ENCODE data around the gene ARHGAP22.

The ARHGAP22 gene

DNA sequence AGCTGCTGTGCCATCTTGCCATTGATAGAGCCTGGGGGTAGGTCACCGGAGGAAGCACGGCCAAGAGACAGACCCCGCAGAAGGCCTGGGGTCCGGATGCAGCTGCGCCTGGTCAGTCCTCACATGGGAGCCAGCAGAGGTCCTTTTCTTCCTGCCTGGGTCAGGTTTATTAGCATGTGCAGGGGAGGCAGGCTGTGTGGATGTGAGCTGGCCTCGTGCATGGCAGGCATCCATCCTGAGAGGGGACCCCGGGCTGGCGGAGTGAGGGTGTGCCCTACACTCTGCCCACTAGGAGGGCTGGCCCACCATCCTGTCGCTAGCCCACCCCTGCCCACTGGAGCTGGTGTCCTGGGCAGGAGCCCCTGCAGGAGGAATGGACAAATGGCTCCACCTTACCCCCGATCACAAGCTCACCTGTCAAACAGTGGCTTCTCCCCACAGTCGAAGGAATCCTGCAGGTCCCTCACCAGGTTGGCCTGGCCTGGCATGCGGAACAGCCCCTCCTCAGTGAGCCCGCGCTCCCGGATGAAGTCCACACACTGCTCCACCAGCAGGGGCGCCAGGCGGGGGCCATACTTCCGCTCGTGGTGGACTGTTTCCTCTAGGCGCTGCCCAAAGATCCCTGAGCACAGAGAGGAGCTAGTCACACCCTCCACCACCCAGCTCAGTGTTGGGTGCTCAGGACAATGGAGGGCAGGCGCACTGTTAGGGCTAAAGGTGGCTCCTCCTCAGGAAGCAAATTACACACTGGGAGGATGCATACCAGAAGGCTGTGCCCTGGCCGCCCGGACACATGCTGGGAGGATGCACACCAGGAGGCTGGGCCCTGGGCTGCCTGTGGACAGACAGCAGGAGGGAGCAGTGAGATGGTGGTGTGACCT, 145.4 kb downstream of the ARHGAP22 start:
- DNase-seq, result no peak

DNA sequence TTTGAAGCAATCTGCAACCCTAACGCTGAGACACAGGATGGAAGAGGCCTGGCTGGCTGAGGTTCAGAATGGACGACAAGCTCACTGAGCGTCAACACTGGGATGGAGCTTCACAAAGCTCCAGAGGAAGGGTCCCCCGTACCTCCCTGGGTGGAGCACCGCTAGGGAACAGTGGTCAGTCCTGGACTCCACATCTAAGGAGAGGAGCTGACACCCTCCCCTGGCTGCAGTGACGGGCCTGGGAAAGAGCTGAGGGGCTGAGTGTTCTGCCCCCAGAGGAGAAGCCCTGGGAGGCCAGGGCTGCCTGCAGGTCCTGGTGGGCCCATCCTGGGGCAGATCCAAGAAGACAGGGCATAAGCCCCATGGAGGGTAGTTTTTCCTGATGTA, 146.2 kb downstream of the ARHGAP22 start:
- no peak for DNase-seq

DNA sequence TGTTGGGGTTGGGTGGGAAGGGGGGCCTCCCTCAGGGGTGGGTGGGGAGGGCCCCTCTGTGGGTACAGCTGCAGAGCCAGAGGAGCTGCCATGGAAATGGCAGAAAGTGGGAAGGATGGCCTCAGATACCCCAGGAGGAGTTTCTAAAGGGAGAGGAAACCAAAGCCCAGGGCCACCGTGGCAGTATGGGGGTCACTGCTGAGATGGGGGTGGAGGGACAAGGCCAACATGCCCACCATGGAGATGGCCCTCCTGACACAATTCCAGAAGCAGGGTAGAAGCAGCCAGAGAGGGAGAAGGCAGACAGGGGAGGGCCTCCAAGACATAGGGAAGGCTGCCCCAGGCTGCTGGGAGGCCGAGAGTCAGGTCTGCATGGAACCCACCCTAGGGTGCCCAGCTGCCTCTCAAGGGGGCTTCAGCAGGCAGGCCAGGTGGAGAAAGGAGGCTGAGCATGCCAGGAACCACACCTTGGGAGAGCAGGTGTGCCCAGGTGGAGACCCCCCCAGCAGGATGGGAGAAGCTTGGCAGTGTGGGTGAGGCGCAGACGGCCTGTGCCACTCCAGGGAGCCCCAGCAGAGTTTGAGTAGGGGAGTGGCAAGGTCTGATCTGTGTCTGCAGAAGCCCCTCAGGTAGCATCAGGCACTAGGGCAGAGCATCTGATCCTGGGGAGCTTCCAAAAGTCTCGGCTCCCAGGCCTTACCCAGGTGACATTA, 146.8 kb downstream of the ARHGAP22 start:
- no peak for DNase-seq

DNA sequence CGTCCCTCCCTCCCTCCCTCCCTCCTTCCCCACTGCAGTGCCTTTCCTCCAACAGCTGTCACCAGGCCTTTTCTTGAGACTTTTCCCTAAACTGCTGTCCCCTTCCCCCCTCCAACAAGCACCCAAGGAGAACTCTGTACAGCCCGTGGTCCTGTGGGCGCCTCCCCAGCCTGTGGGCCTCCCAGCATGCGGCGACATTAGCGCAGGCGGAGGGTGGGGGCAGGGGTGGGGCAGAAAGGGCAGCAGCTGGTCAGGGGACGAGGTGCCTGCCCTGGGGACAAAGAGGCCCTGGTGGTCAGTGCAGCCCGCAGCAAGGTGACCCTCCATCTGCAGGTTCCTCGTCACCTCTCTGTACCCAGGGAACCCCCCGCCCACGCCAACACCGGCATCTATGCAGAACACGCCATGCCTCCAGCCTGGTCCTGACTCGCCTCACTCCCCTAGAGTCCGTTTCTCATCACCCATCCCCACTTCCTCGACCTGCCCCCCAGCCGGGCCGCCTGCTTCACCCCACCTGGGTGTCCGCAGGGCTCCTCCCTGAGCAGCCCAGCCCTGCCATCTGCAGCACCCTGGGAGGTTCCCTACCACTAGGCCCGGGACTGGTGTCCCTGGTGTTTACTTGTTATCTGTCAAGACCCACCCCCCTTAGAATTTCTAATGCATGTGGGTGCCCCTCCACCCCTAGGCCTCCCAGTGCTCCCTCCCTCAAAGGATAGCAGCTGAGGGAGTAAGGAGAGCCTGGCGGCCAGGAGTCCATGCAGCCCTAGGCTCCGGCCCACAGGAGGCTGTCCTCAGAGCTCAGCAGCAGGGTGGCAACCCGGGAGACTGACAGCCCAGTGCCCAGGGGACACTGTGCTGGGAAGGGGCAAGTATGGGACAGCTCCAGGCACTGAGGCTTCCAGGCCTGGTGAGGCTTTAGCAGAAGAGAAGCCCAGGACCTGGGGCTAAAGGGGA, 147.8 kb downstream of the ARHGAP22 start:
- DNase-seq, result no peak

DNA sequence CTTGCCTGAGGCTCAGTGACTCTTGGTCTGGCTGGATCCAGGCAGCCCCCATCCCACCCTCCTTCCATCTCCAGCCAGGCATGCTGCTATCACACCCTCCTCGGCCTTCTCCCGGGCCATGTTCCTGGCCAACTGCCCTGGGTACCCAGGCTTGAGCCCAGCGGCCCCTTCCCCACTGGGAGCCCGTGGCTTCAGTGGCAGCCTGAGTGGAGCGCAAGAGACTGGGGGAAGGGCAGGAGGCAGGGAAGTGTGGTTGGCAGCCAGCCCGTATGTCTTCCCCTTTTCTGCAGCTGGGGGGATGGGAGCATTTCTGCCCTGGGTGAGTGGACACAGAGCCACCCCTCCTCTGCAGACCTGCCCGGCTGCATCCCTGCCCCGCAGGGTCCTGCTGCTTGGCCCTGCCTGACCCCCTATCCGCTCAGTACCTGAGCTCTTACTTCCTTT, 148.5 kb downstream of the ARHGAP22 start:
- DNase-seq, result no peak

DNA sequence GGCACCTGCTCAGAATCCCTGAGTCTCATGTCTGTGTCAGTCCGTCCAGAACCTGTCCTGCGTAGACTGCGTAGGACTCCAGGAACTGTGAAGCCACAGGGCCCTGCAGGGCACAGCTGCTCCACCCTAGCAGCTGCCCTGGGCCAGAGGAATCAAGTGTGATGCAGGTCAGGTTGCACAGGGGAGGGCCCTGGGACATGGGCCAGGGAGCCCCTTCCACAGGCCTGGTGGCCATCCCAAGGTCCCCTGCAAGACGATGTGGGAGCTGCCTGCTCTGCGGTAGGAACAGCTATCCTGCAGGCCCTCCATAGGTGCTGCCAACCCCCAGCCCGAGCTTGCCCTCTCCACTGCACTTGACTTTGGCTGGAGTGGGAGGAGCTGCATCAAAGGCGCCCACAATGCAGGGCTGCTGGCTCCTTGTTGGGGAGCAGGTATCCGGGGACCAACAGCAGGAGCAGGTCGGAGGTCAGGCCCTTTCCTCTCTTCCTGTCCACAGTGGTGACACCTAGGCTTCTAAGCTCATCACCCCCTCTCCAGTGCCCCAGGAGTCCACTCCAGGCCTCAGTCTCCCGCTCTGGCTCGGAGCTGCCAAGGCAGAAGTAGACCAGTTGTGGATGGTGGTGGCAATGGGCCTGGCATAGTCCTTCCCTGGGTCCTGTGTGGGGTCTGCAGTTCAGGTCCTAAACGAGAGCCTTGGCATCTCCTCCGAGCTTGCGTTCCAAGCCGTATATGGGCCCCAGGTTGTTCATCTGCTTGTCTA, 149.3 kb downstream of the ARHGAP22 start:
- no peak for DNase-seq

DNA sequence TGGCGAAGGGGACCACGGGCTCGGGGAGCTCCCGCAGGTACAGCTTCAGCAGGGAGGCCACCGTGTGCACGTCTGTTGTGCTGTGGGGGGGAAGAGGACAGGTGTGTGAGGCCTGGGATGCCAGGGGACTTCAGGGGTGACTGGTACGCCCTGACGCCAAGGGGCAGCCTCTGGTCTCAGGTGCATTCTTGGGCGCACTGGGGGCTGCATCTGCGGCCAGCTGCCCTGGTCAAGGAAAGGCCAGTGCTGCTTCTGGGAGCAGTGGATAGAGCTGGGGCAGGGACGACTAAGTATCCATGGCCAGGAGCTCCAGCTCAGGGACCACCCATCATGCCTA, 149.8 kb downstream of the ARHGAP22 start:
- no peak for DNase-seq

GRCh38 chr10:48454302-48455054, 150.4 kb downstream of the ARHGAP22 start:
- no peak for DNase-seq

GRCh38 chr10:48453451-48454301, 151.2 kb downstream of the ARHGAP22 start:
- DNase-seq, result no peak

- no peak for DNase-seq
Measured at GRCh38 chr10:48452879-48453412, 151.9 kb downstream of the ARHGAP22 start.

DNA sequence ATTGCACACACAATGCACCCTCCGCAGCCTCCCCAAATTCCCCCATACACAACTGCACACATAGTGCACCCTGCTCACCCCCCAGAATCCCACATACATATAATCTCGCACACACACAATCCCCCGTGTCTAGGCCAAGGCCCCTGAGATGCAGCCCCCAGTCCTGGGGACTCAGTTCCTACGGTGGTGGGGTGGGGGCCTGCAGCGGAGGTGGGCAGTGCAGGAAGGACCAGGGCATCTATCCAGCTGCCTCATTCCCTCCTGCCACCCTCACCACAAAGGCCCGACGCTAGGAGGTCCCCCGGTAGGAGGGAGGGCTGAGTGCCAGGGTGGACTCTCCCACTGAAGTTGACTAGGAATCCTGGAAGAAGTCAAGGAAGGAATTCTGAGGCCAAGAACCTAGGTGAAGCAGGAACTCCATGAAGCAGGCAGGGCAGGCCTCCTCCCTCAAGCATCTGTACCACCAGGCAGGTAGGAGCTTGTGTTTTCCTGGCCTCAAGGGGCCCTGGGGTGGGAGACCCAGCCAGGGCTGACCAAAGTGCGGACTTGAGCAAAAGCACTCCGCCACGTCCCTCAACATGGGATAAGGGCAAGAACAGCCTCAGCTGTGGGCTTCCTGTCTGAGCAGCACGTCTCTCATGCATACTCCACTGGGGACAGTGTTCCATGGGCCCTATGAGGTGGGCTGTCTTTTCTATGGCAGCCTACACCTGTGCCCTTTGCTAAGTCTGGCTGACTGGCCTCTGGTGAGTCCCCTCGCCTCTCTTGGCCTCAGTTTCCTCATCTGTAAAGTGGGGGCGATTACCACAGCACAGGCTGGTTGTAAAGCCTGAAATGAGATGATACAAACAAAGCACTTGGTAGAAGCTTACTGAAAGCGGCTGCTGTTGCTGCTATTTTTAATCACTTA, 152.6 kb downstream of the ARHGAP22 start:
- no peak for DNase-seq

DNA sequence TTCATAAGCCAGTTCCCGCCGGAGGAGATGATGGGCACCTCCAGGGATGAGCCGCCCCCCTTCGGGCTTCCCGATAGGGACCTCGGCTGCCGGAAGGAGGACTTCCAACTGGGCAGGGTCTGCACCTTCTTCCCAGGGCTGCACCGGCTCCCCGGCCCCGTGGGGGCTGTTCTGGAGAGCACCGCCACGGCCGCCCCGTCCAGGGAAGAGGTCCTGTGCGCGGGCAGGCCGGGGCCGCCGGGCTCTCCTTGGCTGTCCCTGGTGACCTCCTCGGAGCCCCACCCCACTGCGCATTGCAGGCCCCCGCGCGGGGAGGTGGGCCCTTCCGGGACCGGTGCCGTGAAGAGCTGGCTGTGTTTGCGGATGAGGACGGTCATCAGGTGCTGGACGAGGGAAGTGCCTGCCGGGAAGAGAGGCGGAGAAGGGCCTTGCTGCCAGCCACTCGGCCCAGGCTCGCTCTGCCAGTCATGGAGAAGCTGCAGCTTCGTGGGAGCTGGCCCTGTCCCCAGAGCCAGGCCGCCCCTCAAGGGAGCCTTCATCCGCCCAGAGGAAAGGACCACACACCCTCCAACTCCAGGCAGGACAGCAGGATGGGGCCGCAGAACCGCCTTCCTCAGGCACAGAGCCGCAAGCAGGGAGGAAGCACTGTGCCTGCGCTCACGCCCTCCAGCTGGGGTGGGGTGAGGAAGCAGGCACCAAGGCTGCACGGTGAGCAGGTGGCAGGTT, 154.0 kb downstream of the ARHGAP22 start:
- DNase-seq, result no peak

GRCh38 chr10:48450233-48450740, 154.6 kb downstream of the ARHGAP22 start:
- no peak for DNase-seq

GRCh38 chr10:48449501-48450232, 155.2 kb downstream of the ARHGAP22 start:
- DNase-seq, result no peak

- DNase-seq, result no peak
Measured at GRCh38 chr10:48448796-48449195, 156.1 kb downstream of the ARHGAP22 start.

DNA sequence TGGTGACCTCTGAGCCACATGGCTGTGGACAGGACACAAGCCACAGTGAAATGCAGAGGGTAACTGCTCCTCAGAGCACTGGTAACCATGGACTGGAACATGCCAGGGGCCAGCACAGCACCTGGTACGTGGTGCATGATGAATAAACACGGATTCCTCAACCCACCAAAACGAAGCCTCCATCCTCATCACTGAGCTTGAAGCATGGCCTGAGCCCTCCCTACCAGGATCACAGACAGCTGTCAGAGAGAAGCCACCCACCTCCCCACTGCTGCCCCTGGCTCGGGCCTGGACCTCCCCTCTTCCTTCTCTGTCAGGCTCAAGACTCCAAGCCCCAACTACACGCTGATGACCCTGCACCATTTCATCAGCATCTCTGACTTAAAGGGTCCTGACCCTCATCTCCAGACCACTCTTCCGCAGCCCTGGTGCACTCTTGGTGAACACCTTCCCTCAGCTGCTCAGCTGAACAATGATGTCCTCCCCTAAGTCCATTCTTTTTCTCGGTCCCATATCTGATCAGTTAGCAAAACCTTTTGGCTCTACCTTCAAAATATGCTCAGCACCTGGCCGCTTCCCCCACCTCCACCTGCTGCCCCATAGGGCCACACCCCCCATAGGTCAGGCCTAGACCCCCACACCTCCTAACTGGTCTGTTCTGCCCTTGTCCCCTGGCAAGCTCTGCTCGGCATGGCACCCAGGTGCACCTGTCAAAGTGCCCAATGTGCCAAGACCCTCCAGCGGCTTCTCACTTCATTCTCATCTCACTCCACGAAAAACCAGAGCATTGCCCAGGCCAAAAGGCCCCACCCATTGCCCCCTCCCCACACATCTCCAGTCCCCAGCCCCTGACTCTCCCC, 157.3 kb downstream of the ARHGAP22 start:
- DNase-seq, result no peak

DNA sequence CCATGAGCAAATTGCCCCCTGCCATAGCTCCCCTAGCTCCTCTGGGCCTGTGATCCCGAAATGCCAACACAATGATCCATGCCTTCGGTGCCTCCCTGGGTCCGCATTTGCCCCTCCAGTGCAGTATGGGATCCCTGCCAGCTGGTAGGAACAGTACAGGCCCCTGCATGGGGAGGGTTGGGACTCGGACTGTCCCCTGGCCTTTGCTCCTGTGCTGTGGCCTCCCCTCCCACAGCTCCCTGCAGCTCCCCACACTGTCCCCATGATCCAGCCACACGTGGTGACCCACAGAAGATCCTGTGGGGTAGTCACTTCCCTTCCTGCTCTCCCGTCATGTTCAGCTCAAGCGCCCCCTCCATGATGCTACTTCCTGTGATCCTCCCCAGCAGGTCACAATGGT, 158.1 kb downstream of the ARHGAP22 start:
- DNase-seq, result no peak
